Peyer's patch (tissue), 4 donors: ENCODE results near the gene SNRPF. TPM values are rescaled to one million over a fixed set of nuclear protein-coding genes. Genes with fewer than 3 reads are reported as not detected.

Source experiments
- DNase-seq, 3 donors: peaks; one replicate each; pipeline ENCODE4 v3.0.0-alpha.2; 2017 to 2019
- H3K27ac ChIP-seq, 4 donors: fragments of 200-600 bp; sonication (generic); one replicate each; pipeline ENCODE4 v1.5.1; 2016 to 2019
- H3K27me3 ChIP-seq, 2 donors: fragments of 200-600 bp; sonication (generic); one replicate each; pipeline ENCODE4 v1.5.1; 2019
- H3K36me3 ChIP-seq, 3 donors: fragments of 200-600 bp; sonication (generic); one replicate each; pipeline ENCODE4 v1.5.1; 2016 to 2019
- H3K4me1 ChIP-seq, 4 donors: fragments of 200-600 bp; sonication (generic); one replicate each; pipeline ENCODE4 v1.5.1; 2016 to 2019
- H3K4me3 ChIP-seq, 4 donors: fragments of 200-600 bp; sonication (generic); 1 replicate in 3 of 4; 2 replicates in 1 of 4; pipeline ENCODE4 v1.5.1; 2016 to 2019; ENCODE audit warnings: mild to moderate bottlenecking in 1 of 4
- H3K9me3 ChIP-seq, 4 donors: fragments of 200-600 bp; sonication (generic); one replicate each; pipeline ENCODE4 v1.5.1; 2016 to 2019; ENCODE audit warnings: mild to moderate bottlenecking in 1 of 4
- CTCF ChIP-seq, 6 experiments: fragments of 450-650 bp in 4 of 6; fragments of 200-600 bp in 2 of 6; sonication (generic) in 1 of 6; IDR thresholded peaks; one replicate each; pipeline ENCODE4 v1.5.1; 2017 to 2019; ENCODE audit warnings: antibody characterized with exemption in 6 of 6, mild to moderate bottlenecking in 3 of 6, moderate library complexity in 1 of 6
- POLR2A ChIP-seq, 2 donors: fragments of 450-650 bp; IDR thresholded peaks; one replicate each; pipeline ENCODE4 v1.5.1; 2017; ENCODE audit warnings: antibody characterized with exemption in 2 of 2, mild to moderate bottlenecking in 2 of 2, moderate library complexity in 2 of 2
- total RNA-seq, 4 donors: library from RNA; depleted of rRNA; stranded (reverse); fragments of >200 nt; gene quantifications; one replicate each; pipeline ENCODE4 v1.1.0, GENCODE V29; 2016

The SNRPF gene
- total RNA-seq, 4 donors from 2014 or later = 2.8 to 11.6 (median 4.5) TPM

GRCh38 chr12:95829395-95829794, 29.4 kb upstream of the SNRPF start:
- H3K4me3 ChIP-seq = no peak overlapping the region
- no peaks in the 10 kb centered on the region for H3K9me3 ChIP-seq
- TF ChIP-seq CTCF (IDR thresholded peaks at IDR 0.05) (no peak), POLR2A (IDR thresholded peaks at IDR 0.05) (no peak)
- no peak for DNase-seq
- no peaks in the 10 kb centered on the region for H3K27me3 ChIP-seq
- H3K4me1 ChIP-seq = no peaks in the 10 kb centered on the region
- H3K36me3 ChIP-seq = no peaks in the 10 kb centered on the region
- no peak overlapping the region for H3K27ac ChIP-seq

- Histone ChIP-seq H3K27me3 (no peaks in the 10 kb centered on the region), H3K27ac (no peak overlapping the region), H3K9me3 (no peaks in the 10 kb centered on the region), H3K36me3 (no peaks in the 10 kb centered on the region), H3K4me1 (no peaks in the 10 kb centered on the region), H3K4me3 (no peak overlapping the region)
- DNase-seq = no peak
- no peak for TF ChIP-seq CTCF (IDR thresholded peaks at IDR 0.05)
- no peak for TF ChIP-seq POLR2A (IDR thresholded peaks at IDR 0.05)
These were observed 28.2 kb upstream of the SNRPF start for GRCh38 chr12:95830335-95831089.

- TF ChIP-seq POLR2A (IDR thresholded peaks at IDR 0.05) = no peak
- no peak for TF ChIP-seq CTCF (IDR thresholded peaks at IDR 0.05)
- Histone ChIP-seq H3K4me3 (no peak overlapping the region), H3K27me3 (no peaks in the 10 kb centered on the region)
These were observed 24.2 kb upstream of the SNRPF start for GRCh38 chr12:95834572-95834971.

GRCh38 chr12:95836185-95836609, 22.6 kb upstream of the SNRPF start:
- no peak overlapping the region for H3K27ac ChIP-seq

More at GRCh38 chr12:95834572-95834971, 24.2 kb upstream of the SNRPF start:
- Histone ChIP-seq H3K36me3 (no peaks in the 10 kb centered on the region), H3K9me3 (no peaks in the 10 kb centered on the region), H3K27ac (no peak overlapping the region), H3K4me1 (peaks cover 0 to 10% (median 0%) of the 10 kb centered on the region in 4 donors)
- DNase-seq = no peak

GRCh38 chr12:95836630-95837239, 22.0 kb upstream of the SNRPF start:
- H3K4me1 ChIP-seq = peaks cover 0 to 10% (median 0%) of the 10 kb centered on the region in 4 donors
- no peak for DNase-seq
- H3K27ac ChIP-seq = no peak overlapping the region
- H3K9me3 ChIP-seq = no peaks in the 10 kb centered on the region
- no peaks in the 10 kb centered on the region for H3K36me3 ChIP-seq
- TF ChIP-seq POLR2A (IDR thresholded peaks at IDR 0.05) = no peak
- no peak for TF ChIP-seq CTCF (IDR thresholded peaks at IDR 0.05)
- H3K27me3 ChIP-seq = no peaks in the 10 kb centered on the region
- no peak overlapping the region for H3K4me3 ChIP-seq

More at GRCh38 chr12:95836185-95836609, 22.6 kb upstream of the SNRPF start:
- H3K27me3 ChIP-seq = no peaks in the 10 kb centered on the region
- H3K9me3 ChIP-seq = no peaks in the 10 kb centered on the region
- H3K4me3 ChIP-seq = no peak overlapping the region
- peaks cover 0 to 10% (median 0%) of the 10 kb centered on the region in 4 donors for H3K4me1 ChIP-seq
- DNase-seq = no peak
- TF ChIP-seq CTCF (IDR thresholded peaks at IDR 0.05) (no peak), POLR2A (IDR thresholded peaks at IDR 0.05) (no peak)
- H3K36me3 ChIP-seq = no peaks in the 10 kb centered on the region
